MCF 10A (cell line): ENCODE results near the gene RAPSN. TPM values are rescaled to one million over a fixed set of nuclear protein-coding genes. Genes with fewer than 3 reads are reported as not detected.
A peak's percentile ranks its signal among the peaks of the same experiment; 100 is the strongest.

Source experiments
- BruUV-seq: library from RNA; stranded (reverse); fragments of 400-500 nt; replicated peaks from 2 replicates; lab custom pipeline; 2021; lab: Mats Ljungman, UMichigan
- CTCF ChIA-PET: fragments of 300-600 bp; sonication (Branson Sonifier 250); formaldehyde crosslinking; extraction: SDS; loops from one replicate; lab custom pipeline; 2021; ENCODE audit warnings: antibody characterized with exemption, inconsistent platforms; lab: Yijun Ruan, JAX
- POLR2A ChIA-PET: fragments of 300-600, 350-650 bp; sonication (Branson Sonifier 250); formaldehyde crosslinking; extraction: SDS; loops from one replicate; lab custom pipeline; 2020; ENCODE audit warnings: antibody characterized with exemption, inconsistent platforms; lab: Yijun Ruan, JAX
- DNase-seq: peaks from one replicate; pipeline ENCODE4 v3.0.0-alpha.2; 2018; ENCODE audit not compliant: unreplicated experiment
- H3K27ac Mint-ChIP-seq: one replicate; pipeline ENCODE4 v1.8.0; 2022; ENCODE audit warnings: mild to moderate bottlenecking, low read depth, mixed read lengths; ENCODE audit not compliant: unreplicated experiment
- H3K27me3 Mint-ChIP-seq: one replicate; pipeline ENCODE4 v1.8.0; 2022; ENCODE audit warnings: mixed read lengths; ENCODE audit not compliant: insufficient read depth, unreplicated experiment
- H3K36me3 Mint-ChIP-seq: one replicate; pipeline ENCODE4 v1.8.0; 2022; ENCODE audit warnings: mild to moderate bottlenecking, moderate library complexity, mixed read lengths; ENCODE audit not compliant: insufficient read depth, unreplicated experiment
- H3K4me1 Mint-ChIP-seq: one replicate; pipeline ENCODE4 v1.8.0; 2022; ENCODE audit warnings: mixed read lengths; ENCODE audit not compliant: insufficient read depth, unreplicated experiment
- H3K4me3 Mint-ChIP-seq: one replicate; pipeline ENCODE4 v1.8.0; 2022; ENCODE audit warnings: mild to moderate bottlenecking, moderate library complexity, mixed read lengths; ENCODE audit not compliant: unreplicated experiment
- H3K9me3 Mint-ChIP-seq: one replicate; pipeline ENCODE4 v1.8.0; 2022; ENCODE audit warnings: mixed read lengths; ENCODE audit not compliant: unreplicated experiment
- CTCF ChIP-seq: fragments of 200-600 bp; IDR thresholded peaks from one replicate; pipeline ENCODE4 v1.8.0; 2022; ENCODE audit warnings: antibody characterized with exemption, mild to moderate bottlenecking; ENCODE audit not compliant: unreplicated experiment
- intact Hi-C: fragments of 100-400 bp; cut with micrococcal nuclease; formaldehyde crosslinking; loops from 2 replicates; pipeline ENCODE4 v1.14.1; 2022
- total RNA-seq: library from RNA; stranded (reverse); gene quantifications from 2 replicates; pipeline ENCODE4 v1.2.3, GENCODE V29; 2022

RAPSN gene
- total RNA-seq, 1 experiment from 2014 or later: 0.51 TPM

GRCh38 chr11:47403135-47403534 is 45.8 kb downstream of the RAPSN start:
- H3K4me1 Mint-ChIP-seq: peaks cover 11% of the 10 kb centered on the region
- H3K9me3 Mint-ChIP-seq: no peaks in the 10 kb centered on the region
- no peak overlapping the region for H3K4me3 Mint-ChIP-seq
- peak overlapping the region; percentile 18 for H3K27ac Mint-ChIP-seq
- intact Hi-C loops: no loop called here
- no peaks in the 10 kb centered on the region for H3K27me3 Mint-ChIP-seq
- BruUV-seq: no TSS peak
- H3K36me3 Mint-ChIP-seq: no peaks in the 10 kb centered on the region
- no peak for TF ChIP-seq CTCF
- ChIA-PET POLR2A (no interaction called here), CTCF (interaction anchor here (0.7 to 4.0 kb wide), 6 partner anchors 9 to 225 kb away, joined by 3 to 28 read pairs (median 4); no protein-coding TSS in a partner anchor)
- no peak for DNase-seq

GRCh38 chr11:47400768-47401279 is 48.1 kb downstream of the RAPSN start:
- Mint-ChIP-seq H3K36me3 (no peaks in the 10 kb centered on the region), H3K27me3 (no peaks in the 10 kb centered on the region), H3K9me3 (no peaks in the 10 kb centered on the region), H3K4me1 (no peaks in the 10 kb centered on the region), H3K4me3 (no peak overlapping the region), H3K27ac (no peak overlapping the region)
- TF ChIP-seq CTCF: no peak
- POLR2A ChIA-PET: no interaction called here
- CTCF ChIA-PET: interaction anchor here (0.5 to 1.7 kb wide), 3 partner anchors 29 to 694 kb away, joined by 4 to 5 read pairs (median 4); no protein-coding TSS in a partner anchor
- no peak for DNase-seq
- intact Hi-C loops: no loop called here
- BruUV-seq: no TSS peak

GRCh38 chr11:47399860-47400767 is 48.8 kb downstream of the RAPSN start:
- Mint-ChIP-seq H3K4me3 (no peak overlapping the region), H3K27me3 (no peaks in the 10 kb centered on the region), H3K9me3 (no peaks in the 10 kb centered on the region), H3K27ac (no peak overlapping the region), H3K4me1 (no peaks in the 10 kb centered on the region), H3K36me3 (no peaks in the 10 kb centered on the region)
- CTCF ChIA-PET: interaction anchor here (0.5 to 3.0 kb wide), 6 partner anchors 27 to 695 kb away, joined by 3 to 21 read pairs (median 4); partner anchors contain the start of gene NR1H3
- no TSS peak for BruUV-seq
- POLR2A ChIA-PET: no interaction called here
- no peak for DNase-seq
- TF ChIP-seq CTCF: no peak
- intact Hi-C loops: no loop called here

- H3K4me1 Mint-ChIP-seq: no peaks in the 10 kb centered on the region
- no peak for DNase-seq
- no peak overlapping the region for H3K4me3 Mint-ChIP-seq
- TF ChIP-seq CTCF: no peak
- no peaks in the 10 kb centered on the region for H3K9me3 Mint-ChIP-seq
- intact Hi-C loops: no loop called here
- H3K36me3 Mint-ChIP-seq: no peaks in the 10 kb centered on the region
- no TSS peak for BruUV-seq
- H3K27ac Mint-ChIP-seq: no peak overlapping the region
- ChIA-PET CTCF (interaction anchor here (0.6 to 3.0 kb wide), 3 partner anchors 11 to 25 kb away, joined by 3 to 21 read pairs (median 8); no protein-coding TSS in a partner anchor), POLR2A (no interaction called here)
- no peaks in the 10 kb centered on the region for H3K27me3 Mint-ChIP-seq
Observed at GRCh38 chr11:47398551-47398950, 50.4 kb downstream of the RAPSN start.
